HepG2 (cell line): ENCODE measurements around the gene CCM2. TPM values are rescaled to one million over a fixed set of nuclear protein-coding genes. Genes with fewer than 3 reads are reported as not detected.

Experiments
- ATAC-seq: fragments of 200-7000 bp; cut with Tn5 transposase; 3 replicates; pipeline ENCODE4 v1.9.1; 2020; ENCODE audit warnings: mild to moderate bottlenecking, moderate library complexity
- BruUV-seq: library from RNA; stranded (reverse); fragments of 400-500 nt; replicated peaks from 2 replicates; lab custom pipeline; 2021; lab: Mats Ljungman, UMichigan
- CTCF ChIA-PET: fragments of 300-600 bp; formaldehyde crosslinking; extraction: SDS; loops from one replicate; lab custom pipeline; 2021; ENCODE audit warnings: low total read pairs, inconsistent platforms, low intra/inter-chr PET ratio; lab: Yijun Ruan, JAX
- POLR2A ChIA-PET: fragments of 350-600 bp; sonication (Branson Sonifier 250); formaldehyde crosslinking; loops from one replicate; lab custom pipeline; 2020; ENCODE audit warnings: antibody characterized with exemption, inconsistent platforms; lab: Yijun Ruan, JAX
- DNase-seq: peaks from one replicate; pipeline ENCODE4 v3.0.0-alpha.2; 2015; ENCODE audit warnings: low spot score
- FAIRE-seq: peaks from 3 replicates; lab custom pipeline; 2011; peaks lifted over from hg19 to GRCh38; lab: Jason Lieb, UNC
- H2AFZ ChIP-seq: one replicate; pipeline ENCODE4 v1.6.1; 2011; ENCODE audit warnings: low read length, inconsistent platforms
- H3K27ac ChIP-seq: fragments of 300-600 bp; 3 replicates; pipeline ENCODE4 v1.8.0; 2011; ENCODE audit warnings: mixed run types, mild to moderate bottlenecking, mixed read lengths, low read length, inconsistent platforms; ENCODE audit not compliant: insufficient read depth; ENCODE audit errors: extremely low read length
- H3K27me3 ChIP-seq, 2 experiments: fragments of 200-600 bp in 1 of 2; 2 replicates in 1 of 2; 3 replicates in 1 of 2; pipeline versions ENCODE4 v1.6.0 to v1.8.0; 2011; ENCODE audit warnings: low read length in 2 of 2, mild to moderate bottlenecking in 2 of 2, moderate library complexity in 2 of 2, inconsistent platforms in 1 of 2; ENCODE audit not compliant: insufficient read depth in 2 of 2, control insufficient read depth in 1 of 2
- H3K36me3 ChIP-seq, 2 experiments: fragments of 200-600 bp in 1 of 2; replicated peaks in 1 of 2; 2 replicates in 1 of 2; 3 replicates in 1 of 2; pipeline versions ENCODE4 v1.5.1 to v1.8.0; 2011; ENCODE audit warnings: low read length in 2 of 2, inconsistent platforms in 1 of 2; ENCODE audit not compliant: insufficient read depth in 2 of 2, control insufficient read depth in 1 of 2
- H3K4me1 ChIP-seq: 2 replicates; pipeline ENCODE4 v1.5.1; 2012; ENCODE audit warnings: low read length, inconsistent platforms; ENCODE audit not compliant: insufficient read depth
- H3K4me2 ChIP-seq: 2 replicates; pipeline ENCODE4 v1.6.0; 2011; ENCODE audit warnings: low read depth, low read length, inconsistent platforms
- H3K4me3 ChIP-seq, 3 experiments: fragments of 200-600 bp in 1 of 3; sonication (generic), shearing (Covaris generic) in 1 of 3; replicated peaks in 1 of 3; 2 replicates each; pipeline ENCODE4 v1.5.1; 2011 to 2016; ENCODE audit warnings: low read length in 3 of 3, inconsistent platforms in 2 of 3, low read depth in 2 of 3, mild to moderate bottlenecking in 2 of 3, control low read depth in 1 of 3, mixed read lengths in 1 of 3; ENCODE audit not compliant: insufficient read depth in 1 of 3
- H3K79me2 ChIP-seq: one replicate; pipeline ENCODE4 v1.6.1; 2011; ENCODE audit warnings: low read length, inconsistent platforms; ENCODE audit not compliant: insufficient read depth
- H3K9ac ChIP-seq: 2 replicates; pipeline ENCODE4 v1.6.0; 2011; ENCODE audit warnings: mild to moderate bottlenecking, low read depth, low read length, inconsistent platforms; ENCODE audit not compliant: insufficient read depth
- H3K9me3 ChIP-seq: 2 replicates; pipeline ENCODE4 v1.5.1; 2012; ENCODE audit warnings: mild to moderate bottlenecking, low read length
- H4K20me1 ChIP-seq: 2 replicates; pipeline ENCODE4 v1.6.0; 2011; ENCODE audit warnings: inconsistent platforms, mild to moderate bottlenecking, low read length, moderate library complexity; ENCODE audit not compliant: insufficient read depth
- NFYB ChIP-seq: sonication (generic); formaldehyde crosslinking; IDR thresholded peaks from 2 replicates; pipeline ENCODE4 v1.4.0; 2020; ENCODE audit warnings: missing genetic modification reagents
- SMARCC2 ChIP-seq: fragments of 450-650 bp; IDR thresholded peaks from 2 replicates; pipeline ENCODE4 v1.6.1; 2017; ENCODE audit warnings: antibody characterized with exemption, mild to moderate bottlenecking
- ZNF296 ChIP-seq: sonication (generic); formaldehyde crosslinking; conservative IDR thresholded peaks from 2 replicates; pipeline ENCODE4 v1.5.0; 2020; ENCODE audit warnings: mild to moderate bottlenecking, missing genetic modification reagents
- ZNF75D ChIP-seq: sonication (generic); formaldehyde crosslinking; IDR thresholded peaks from 2 replicates; pipeline ENCODE4 v1.8.1; 2023; ENCODE audit warnings: missing genetic modification reagents, mild to moderate bottlenecking, borderline replicate concordance
- WGBS: methylation state at CpG from one replicate; pipeline ENCODE4 v1.1.6; 2017; ENCODE audit warnings: low lambda C conversion rate; 5-methylcytosine and 5-hydroxymethylcytosine counted together
- in situ Hi-C: cut with HindIII; loops from 2 replicates; pipeline ENCODE4 v1.10.0; 2017; ENCODE audit warnings: low pct_unique_long_range_greater_than_20kb; ENCODE audit not compliant: extremely low pct_ligation_motif_present
- intact Hi-C: fragments of 100-400 bp; cut with micrococcal nuclease; formaldehyde crosslinking; loops from one replicate; pipeline ENCODE4 v1.10.0; 2022; ENCODE audit not compliant: unreplicated experiment
- polyA plus RNA-seq, 8 experiments: library from polyadenylated mRNA; depleted of rRNA in 3 of 8; stranded (reverse) in 7 of 8; unstranded in 1 of 8; fragments of >200 nt; fragmentation: Illumina TruSeq in 4 of 8; extraction: Trizol in 4 of 8; gene quantifications; 2 replicates each; pipeline versions ENCODE4 v1.2.1 to v1.2.3, GENCODE V29; 2011 to 2016; ENCODE audit warnings: low read depth in 4 of 8, missing spikeins in 1 of 8, mixed read lengths in 1 of 8; ENCODE audit not compliant: insufficient read depth in 1 of 8
- total RNA-seq, 5 experiments: library from RNA; depleted of rRNA; stranded (reverse); fragments of >200 nt; fragmentation: Illumina TruSeq; extraction: Trizol; gene quantifications; 2 replicates each; pipeline ENCODE4 v1.2.3, GENCODE V29; 2016; ENCODE audit warnings: low read depth in 1 of 5
- TF ChIP-seq, protein P1 (sequence below): sonication (generic); formaldehyde crosslinking; IDR thresholded peaks from 2 replicates; pipeline ENCODE4 v1.4.0; 2020; ENCODE audit warnings: missing genetic modification reagents, borderline replicate concordance
- TF ChIP-seq, protein P2 (sequence below): sonication (generic); formaldehyde crosslinking; IDR thresholded peaks from 2 replicates; pipeline ENCODE4 v1.4.0; 2020; ENCODE audit warnings: mild to moderate bottlenecking, missing genetic modification reagents
- TF ChIP-seq, protein P3 (sequence below): sonication (generic); formaldehyde crosslinking; IDR thresholded peaks from 2 replicates; pipeline ENCODE4 v1.4.0; 2020; ENCODE audit warnings: missing genetic modification reagents, borderline replicate concordance
- TF ChIP-seq, protein P4 (sequence below): sonication (generic); formaldehyde crosslinking; IDR thresholded peaks from 2 replicates; pipeline ENCODE4 v1.5.0; 2020; ENCODE audit warnings: mild to moderate bottlenecking, missing genetic modification reagents

Gene CCM2
- total and polyA plus RNA-seq, 2 of the 13 experiments (the other 11 are each of a cell fraction or from before 2014, with no cell fraction given): 13.7 to 15.8 TPM

DNA sequence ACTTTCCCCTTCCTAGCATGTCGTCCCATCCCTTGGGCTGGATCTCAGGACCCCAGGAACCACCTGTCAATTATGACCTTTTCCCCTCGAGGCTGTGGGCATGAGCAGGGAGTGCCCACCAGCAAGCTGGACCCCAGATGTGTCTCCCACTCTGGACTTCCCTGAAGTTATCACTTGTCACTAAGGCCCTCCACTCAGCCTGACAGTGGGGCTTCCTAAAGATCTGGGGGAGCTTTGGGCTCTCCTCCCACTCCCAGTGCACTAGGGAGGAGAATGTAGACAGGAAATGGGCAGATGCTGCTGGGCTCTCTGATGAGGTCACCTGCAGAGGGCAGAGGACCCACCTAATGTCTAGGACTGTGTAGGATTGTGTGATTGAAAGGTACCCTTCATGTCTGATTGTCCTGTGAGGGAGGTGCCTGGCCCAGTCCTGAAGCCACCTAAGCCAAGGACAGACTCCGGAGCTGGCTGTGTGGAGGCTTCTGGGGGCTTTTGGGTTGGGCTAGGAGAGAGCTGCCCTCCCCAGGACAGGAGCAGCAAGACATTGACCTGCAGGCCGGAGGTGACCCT, 39.9 kb upstream of the CCM2 start:
- ChIA-PET POLR2A (no interaction called here), CTCF (no interaction called here)
- Histone ChIP-seq H3K9ac (no peak overlapping the region), H3K4me1 (peaks cover 8% of the 10 kb centered on the region; the same call in 1 of the 2 replicates), H3K9me3 (no peaks in the 10 kb centered on the region), H3K4me2 (no peak overlapping the region), H4K20me1 (no peaks in the 10 kb centered on the region), H3K27ac (no peak overlapping the region), H3K4me3 (no peak overlapping the region), H3K79me2 (no peaks in the 10 kb centered on the region), H3K36me3 (no peaks in the 10 kb centered on the region), H3K27me3 (peaks cover 1 to 14% of the 10 kb centered on the region in 2 experiments; a peak in 2 of 5 replicates), H2AFZ (no peak overlapping the region)
- 0% methylated on average over 3 of the region's 4 CpGs for WGBS
- intact Hi-C loops (no loop called here), in situ Hi-C loops (loop anchor here (25.0 kb wide), 1 partner anchor 302 kb away; no protein-coding TSS in a partner anchor)
- BruUV-seq: no TSS peak
- ATAC-seq (no peak), DNase-seq (no peak), FAIRE-seq (no peak)
- TF ChIP-seq SMARCC2: no peak
- TF ChIP-seq, protein P1, sequence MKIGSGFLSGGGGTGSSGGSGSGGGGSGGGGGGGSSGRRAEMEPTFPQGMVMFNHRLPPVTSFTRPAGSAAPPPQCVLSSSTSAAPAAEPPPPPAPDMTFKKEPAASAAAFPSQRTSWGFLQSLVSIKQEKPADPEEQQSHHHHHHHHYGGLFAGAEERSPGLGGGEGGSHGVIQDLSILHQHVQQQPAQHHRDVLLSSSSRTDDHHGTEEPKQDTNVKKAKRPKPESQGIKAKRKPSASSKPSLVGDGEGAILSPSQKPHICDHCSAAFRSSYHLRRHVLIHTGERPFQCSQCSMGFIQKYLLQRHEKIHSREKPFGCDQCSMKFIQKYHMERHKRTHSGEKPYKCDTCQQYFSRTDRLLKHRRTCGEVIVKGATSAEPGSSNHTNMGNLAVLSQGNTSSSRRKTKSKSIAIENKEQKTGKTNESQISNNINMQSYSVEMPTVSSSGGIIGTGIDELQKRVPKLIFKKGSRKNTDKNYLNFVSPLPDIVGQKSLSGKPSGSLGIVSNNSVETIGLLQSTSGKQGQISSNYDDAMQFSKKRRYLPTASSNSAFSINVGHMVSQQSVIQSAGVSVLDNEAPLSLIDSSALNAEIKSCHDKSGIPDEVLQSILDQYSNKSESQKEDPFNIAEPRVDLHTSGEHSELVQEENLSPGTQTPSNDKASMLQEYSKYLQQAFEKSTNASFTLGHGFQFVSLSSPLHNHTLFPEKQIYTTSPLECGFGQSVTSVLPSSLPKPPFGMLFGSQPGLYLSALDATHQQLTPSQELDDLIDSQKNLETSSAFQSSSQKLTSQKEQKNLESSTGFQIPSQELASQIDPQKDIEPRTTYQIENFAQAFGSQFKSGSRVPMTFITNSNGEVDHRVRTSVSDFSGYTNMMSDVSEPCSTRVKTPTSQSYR (CRISPR knock-in tag): no peak
- TF ChIP-seq, protein P2, sequence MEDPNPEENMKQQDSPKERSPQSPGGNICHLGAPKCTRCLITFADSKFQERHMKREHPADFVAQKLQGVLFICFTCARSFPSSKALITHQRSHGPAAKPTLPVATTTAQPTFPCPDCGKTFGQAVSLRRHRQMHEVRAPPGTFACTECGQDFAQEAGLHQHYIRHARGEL: no peak
- no peak for TF ChIP-seq NFYB (CRISPR knock-in tag)
- no peak for TF ChIP-seq ZNF296
- no peak for TF ChIP-seq ZNF75D (CRISPR knock-in tag)
- TF ChIP-seq, protein P3, sequence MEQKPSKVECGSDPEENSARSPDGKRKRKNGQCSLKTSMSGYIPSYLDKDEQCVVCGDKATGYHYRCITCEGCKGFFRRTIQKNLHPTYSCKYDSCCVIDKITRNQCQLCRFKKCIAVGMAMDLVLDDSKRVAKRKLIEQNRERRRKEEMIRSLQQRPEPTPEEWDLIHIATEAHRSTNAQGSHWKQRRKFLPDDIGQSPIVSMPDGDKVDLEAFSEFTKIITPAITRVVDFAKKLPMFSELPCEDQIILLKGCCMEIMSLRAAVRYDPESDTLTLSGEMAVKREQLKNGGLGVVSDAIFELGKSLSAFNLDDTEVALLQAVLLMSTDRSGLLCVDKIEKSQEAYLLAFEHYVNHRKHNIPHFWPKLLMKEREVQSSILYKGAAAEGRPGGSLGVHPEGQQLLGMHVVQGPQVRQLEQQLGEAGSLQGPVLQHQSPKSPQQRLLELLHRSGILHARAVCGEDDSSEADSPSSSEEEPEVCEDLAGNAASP (CRISPR knock-in tag): no peak
- TF ChIP-seq, protein P4, sequence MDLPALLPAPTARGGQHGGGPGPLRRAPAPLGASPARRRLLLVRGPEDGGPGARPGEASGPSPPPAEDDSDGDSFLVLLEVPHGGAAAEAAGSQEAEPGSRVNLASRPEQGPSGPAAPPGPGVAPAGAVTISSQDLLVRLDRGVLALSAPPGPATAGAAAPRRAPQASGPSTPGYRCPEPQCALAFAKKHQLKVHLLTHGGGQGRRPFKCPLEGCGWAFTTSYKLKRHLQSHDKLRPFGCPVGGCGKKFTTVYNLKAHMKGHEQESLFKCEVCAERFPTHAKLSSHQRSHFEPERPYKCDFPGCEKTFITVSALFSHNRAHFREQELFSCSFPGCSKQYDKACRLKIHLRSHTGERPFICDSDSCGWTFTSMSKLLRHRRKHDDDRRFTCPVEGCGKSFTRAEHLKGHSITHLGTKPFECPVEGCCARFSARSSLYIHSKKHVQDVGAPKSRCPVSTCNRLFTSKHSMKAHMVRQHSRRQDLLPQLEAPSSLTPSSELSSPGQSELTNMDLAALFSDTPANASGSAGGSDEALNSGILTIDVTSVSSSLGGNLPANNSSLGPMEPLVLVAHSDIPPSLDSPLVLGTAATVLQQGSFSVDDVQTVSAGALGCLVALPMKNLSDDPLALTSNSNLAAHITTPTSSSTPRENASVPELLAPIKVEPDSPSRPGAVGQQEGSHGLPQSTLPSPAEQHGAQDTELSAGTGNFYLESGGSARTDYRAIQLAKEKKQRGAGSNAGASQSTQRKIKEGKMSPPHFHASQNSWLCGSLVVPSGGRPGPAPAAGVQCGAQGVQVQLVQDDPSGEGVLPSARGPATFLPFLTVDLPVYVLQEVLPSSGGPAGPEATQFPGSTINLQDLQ (CRISPR knock-in tag): no peak
